Measurements from ENCODE around the gene KIF26A.

GRCh38 chr14:104176611-104177010, 38.2 kb downstream of the KIF26A start:
- TF ChIP-seq GATA2 (IDR thresholded peaks at IDR 0.05; ENCODE audit: low read depth, low read length) (no peak), GATA3 (IDR thresholded peaks at IDR 0.05; ENCODE audit: low read depth, low read length) (no peak)

All from SH-SY5Y (cell line).